ENCODE measurements around the gene PAFAH2.
"Not testable (repeated sequence)": the region's sequence is repeated elsewhere in the genome, so short reads cannot be mapped to it uniquely, and the experiment has no call there.

Gene PAFAH2

GRCh38 chr1:25979210-25979609 lies 18.7 kb downstream of the PAFAH2 start:
- no peak for DNase-seq

DNA sequence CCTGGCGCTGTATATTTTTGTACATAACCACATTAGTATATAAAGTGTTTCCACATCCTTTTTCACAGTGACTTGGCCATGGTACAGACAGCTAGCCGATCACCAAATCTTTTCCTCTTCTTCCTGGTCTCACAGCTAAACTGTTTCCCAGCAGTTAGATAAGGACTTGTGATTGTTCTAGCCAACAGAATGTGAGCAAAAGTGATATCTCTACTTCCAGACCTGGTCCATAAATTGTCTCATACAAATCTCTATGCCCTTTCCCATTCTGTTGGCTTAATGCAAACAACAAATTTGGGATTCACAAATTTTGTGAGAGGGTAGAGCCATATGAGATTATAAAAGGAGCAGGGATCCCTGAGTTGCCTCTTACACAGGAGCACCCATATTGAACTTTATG lies 19.5 kb downstream of the PAFAH2 start:
- no peak for DNase-seq

DNA sequence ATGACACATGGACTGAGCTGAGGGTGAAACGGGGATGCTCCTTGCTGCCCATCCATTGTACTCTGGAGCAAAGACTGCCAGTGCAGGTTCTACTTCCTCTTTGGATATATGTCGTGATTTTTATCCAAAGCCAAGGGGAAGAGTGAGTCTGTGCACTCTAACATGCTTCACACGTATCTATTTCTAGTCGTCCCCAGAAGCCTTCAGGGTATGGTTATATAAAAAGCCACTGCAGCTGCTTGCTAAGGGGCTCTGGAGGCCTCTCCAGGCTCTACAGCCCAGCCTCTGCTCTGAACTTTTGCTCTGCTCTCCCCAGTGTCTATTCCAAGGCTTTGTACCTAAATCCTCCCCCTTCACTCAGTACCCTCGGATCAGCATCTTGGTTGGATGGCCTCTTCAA lies 20.1 kb downstream of the PAFAH2 start:
- no peak for DNase-seq

DNA sequence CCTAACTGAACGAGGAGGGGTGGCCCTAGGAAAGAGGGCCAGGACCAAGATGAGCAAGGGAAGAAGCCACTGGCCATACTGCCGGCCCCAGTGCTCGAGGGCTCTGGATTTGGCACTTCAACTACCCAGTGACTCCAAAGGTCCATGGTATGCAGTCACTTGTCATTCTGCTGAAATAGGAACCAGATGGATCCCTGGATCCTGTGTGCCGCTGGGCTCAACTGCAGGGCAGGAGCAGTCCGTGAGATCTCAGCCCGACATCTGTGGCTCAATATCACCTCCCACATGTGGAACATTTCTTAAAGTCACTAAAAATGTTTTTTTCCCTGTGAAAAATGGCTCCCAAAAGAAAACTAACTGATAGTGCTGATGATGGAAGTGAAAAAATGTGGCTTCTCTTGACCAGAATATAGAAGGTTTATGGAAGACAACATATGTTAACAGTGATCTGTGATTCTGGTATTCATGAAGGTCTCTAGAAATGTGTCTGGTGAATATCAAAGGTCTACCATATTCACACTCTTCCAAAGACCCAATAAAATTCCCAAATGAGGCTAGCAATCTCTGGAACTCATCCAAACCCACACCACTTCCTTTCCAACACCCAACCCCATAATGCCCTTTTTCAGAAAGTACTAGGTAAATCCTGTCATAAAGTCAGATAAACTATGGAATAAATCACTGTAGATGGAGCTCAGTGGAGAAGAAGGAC lies 24.1 kb downstream of the PAFAH2 start:
- DNase-seq, result no peak

GRCh38 chr1:25971811-25972180 lies 26.1 kb downstream of the PAFAH2 start:
- no peak for DNase-seq

DNA sequence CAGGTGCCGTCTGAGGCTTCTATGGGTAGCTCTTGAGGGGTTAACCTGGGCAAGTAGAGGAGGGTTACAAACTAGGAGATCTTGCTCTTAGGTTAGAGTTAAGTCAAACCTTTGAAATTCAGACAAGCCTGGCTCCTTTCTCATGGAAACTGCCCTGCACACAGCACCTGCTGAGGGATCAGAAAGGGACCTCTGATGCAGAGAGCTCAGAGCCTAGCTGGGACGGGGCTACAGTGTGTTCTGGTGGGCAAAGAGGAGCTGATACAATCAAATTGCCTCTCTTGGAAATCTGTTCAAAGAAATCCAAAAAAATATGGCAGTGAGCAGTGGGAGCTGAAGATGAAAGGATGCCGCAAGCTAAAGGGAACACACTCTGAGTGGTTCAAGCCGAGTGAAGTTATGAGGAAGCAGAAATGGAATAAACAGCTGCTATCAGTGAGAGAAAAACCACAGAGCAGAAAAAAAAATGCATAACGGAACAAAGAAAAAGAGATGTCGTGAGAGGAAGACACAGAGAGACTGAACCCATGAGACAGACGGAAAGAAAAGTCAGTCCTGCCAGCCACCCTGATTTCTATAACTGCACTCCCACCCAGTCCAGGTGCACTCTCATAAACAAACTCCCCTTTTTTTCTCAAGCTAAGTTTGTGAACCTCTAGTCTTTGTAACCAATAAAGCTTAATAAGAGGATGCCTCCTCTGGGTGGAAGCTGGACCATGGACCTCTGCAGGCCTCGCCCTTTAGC lies 26.6 kb downstream of the PAFAH2 start:
- no peak for DNase-seq

DNA sequence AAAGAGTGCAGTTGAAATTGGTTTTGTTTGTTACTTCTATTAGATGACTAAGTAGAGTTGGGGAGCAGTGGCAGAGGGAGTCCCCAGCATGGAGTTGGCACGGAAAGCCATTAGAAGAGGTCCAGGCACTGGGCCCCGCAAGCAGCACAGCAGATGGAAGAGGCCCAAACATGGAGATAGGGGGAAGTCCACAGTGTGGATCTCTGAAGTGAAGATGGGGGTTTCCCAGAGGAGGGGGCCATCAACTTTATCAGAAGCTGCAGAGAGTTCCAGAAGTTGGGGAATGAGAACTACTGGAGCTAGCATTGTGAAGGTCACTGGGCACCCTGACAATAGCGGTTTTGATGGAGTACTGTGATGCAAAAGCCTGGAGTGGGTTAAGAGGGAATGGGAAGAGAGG lies 30.6 kb downstream of the PAFAH2 start:
- no peak for DNase-seq

GRCh38 chr1:25959611-25960010 lies 38.3 kb downstream of the PAFAH2 start:
- DNase-seq, result no peak

DNA sequence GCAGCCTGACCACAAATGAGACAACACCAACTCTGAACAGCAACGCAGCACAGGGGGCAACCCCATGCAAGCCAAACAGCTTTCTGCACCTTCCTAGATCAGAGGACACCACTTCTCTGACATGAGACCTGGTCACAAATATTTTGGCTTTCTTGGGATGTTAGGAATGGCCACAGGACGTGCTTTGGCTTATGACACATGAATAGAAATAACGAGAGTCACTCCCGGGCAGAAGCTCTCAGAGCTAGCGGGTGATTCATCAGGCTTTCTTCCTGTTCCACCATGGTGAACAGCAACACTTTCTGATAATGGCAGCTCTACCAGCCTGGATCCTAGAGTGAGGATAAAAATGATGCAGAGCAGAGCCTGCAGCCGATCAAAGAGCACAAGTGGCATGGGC lies 39.4 kb downstream of the PAFAH2 start:
- DNase-seq, result no peak

- no peak for DNase-seq
These were observed 42.3 kb downstream of the PAFAH2 start for GRCh38 chr1:25955553-25955952.

GRCh38 chr1:25954282-25954938 lies 43.5 kb downstream of the PAFAH2 start:
- no peak for DNase-seq

GRCh38 chr1:25952841-25953401 lies 44.9 kb downstream of the PAFAH2 start:
- DNase-seq, result no peak

DNA sequence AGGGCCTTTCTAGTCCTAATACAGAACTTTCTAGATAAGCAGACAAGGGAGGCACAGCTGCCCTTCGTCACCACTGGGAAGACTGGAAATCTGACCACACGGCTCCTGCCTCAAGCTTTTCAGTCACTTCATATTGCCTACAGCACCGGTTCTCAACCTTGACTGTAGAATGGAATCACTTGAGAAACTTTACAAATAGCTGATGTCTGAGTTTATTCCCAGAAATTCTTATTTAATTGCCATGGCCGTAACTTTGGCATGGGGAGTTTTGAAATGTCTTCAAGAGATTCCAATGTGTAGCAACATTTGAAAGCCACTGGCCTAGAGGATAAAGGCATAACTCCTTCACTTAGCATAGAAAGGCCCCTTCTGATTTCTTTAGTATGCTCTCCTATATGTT lies 49.2 kb downstream of the PAFAH2 start:
- DNase-seq, result no peak

DNA sequence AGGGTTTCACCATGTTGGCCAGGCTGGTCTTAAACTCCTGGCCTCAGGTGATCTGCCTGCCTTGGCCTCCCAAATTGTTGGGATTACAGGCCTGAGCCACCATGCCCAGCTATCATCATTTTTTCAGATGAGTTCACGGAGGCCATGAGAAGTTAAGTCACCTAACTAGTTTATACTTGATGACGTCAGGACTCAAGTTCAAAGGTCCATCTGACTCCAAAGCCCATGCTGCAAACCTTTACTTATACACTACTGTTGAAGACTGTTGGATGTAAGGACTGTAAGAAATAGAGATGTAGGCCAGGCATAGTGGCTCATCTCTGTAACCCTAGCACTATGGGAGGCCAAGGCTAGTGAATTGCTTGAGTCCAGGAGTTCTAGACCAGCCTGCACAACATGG lies 50.8 kb downstream of the PAFAH2 start:
- no peak for DNase-seq

DNA sequence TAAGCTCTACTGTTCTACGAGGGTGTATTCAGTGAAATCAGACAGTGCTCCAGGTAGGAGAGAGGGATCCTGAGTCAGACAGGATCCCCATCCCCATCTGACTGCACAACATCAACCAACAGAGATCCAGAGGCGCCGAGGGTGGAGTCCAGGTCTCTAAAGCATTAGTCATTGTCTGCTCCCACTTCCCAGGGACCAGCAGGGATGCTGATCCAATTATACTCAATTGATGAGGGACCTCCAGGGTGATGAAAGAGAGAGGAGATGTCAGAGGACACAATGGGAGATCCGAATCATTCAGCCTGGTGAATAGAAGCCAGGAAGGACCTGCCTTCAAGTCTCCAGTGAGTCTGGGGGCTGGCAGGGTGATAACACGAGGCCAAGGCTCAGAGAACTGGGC lies 52.1 kb downstream of the PAFAH2 start:
- peak in 1 of 3 experiments; percentile 7 for DNase-seq

- DNase-seq, result peak in 1 of 3 experiments; percentile 10
These were observed 52.9 kb downstream of the PAFAH2 start for GRCh38 chr1:25944986-25945385.

- DNase-seq, result not testable (repeated sequence)
These were observed 54.4 kb downstream of the PAFAH2 start for GRCh38 chr1:25943511-25943910.

- DNase-seq, result no peak
These were observed 60.9 kb downstream of the PAFAH2 start for GRCh38 chr1:25936947-25937346.

- no peak for DNase-seq
These were observed 64.1 kb downstream of the PAFAH2 start for GRCh38 chr1:25933479-25934365.

DNA sequence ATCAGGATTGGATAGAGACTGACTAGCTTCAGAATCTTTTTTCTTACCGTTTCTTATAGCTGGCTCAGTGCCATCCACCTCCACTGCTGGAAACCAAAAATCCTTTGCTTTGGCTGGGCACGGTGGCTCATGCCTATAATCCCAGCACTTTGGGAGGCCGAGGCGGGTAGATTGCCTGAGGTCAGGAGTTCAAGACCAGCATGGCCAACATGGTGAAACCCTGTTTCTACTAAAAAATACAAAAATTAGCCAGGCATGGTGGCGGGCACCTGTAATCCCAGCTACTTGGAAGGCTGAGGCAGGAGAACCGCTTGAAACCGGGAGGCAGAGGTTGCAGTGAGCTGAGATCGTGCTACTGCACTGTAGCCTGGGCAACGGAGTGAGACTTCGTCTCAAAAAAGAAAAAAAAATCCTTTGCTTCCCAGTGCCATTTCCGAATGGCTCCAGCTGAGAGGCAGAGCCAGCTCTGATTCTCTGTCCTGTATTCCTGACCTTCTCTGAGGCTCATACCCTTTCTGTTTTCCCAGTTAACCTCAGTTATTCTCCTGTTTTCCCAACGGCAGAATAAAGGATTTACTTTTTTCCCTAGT lies 65.0 kb downstream of the PAFAH2 start:
- DNase-seq, result not testable (repeated sequence)

- no peak for DNase-seq
These were observed 65.5 kb downstream of the PAFAH2 start for GRCh38 chr1:25932321-25932720.

DNA sequence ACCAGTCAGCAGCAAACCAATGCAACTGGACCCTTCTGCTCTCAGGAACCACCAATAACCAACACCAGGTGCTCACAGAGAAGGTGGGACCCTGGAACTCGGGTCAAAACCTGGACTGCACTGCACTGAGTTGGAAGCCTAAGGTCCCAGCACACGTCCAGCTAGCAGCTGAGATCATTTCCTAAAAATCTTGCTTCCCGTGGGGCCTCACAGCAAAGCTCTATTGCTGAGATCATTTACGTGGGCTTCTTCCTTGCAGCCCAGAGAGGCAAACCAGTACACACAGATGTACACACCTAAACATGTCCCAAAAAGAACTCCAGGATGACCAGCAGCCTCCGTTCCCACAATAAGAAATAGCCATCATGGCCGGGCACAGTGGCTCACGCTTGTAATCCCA lies 68.8 kb downstream of the PAFAH2 start:
- no peak for DNase-seq
